SK-N-SH (cell line): ENCODE data around the gene MPC2. TPM values are rescaled to one million over a fixed set of nuclear protein-coding genes. Genes with fewer than 3 reads are reported as not detected.
A peak's percentile ranks its signal among the peaks of the same experiment; 100 is the strongest.

Experiments used
- CTCF ChIA-PET: fragments of 300-600, 350-600 bp; formaldehyde crosslinking; extraction: SDS; loops from one replicate; lab custom pipeline; 2021; lab: Yijun Ruan, JAX
- POLR2A ChIA-PET: fragments of 350-600 bp; sonication (Branson Sonifier 250); formaldehyde crosslinking; extraction: SDS; loops from one replicate; lab custom pipeline; 2020; ENCODE audit warnings: antibody characterized with exemption, inconsistent platforms; lab: Yijun Ruan, JAX
- DNase-seq: peaks from one replicate; pipeline ENCODE4 v3.0.0; 2012
- H2AFZ ChIP-seq: fragments of 200-600 bp; sonication (generic); 2 replicates; pipeline ENCODE4 v1.8.1; 2016; ENCODE audit warnings: antibody characterized with exemption, mild to moderate bottlenecking, low read depth
- H3F3A ChIP-seq: fragments of 200-600 bp; sonication (generic); replicated peaks from 2 replicates; pipeline ENCODE3; 2016; ENCODE audit warnings: antibody characterized with exemption, mild to moderate bottlenecking; ENCODE audit not compliant: insufficient read depth
- H3K27ac ChIP-seq, 2 experiments: fragments of 200-500 bp in 1 of 2; fragments of 200-600 bp in 1 of 2; sonication (Bioruptor generic) in 1 of 2; sonication (generic), shearing (Covaris generic) in 1 of 2; 2 replicates each; pipeline versions ENCODE4 v1.5.1 to v1.6.1; 2014 to 2016; ENCODE audit warnings: low read depth in 2 of 2, inconsistent platforms in 1 of 2, low read length in 1 of 2, mild to moderate bottlenecking in 1 of 2, mixed read lengths in 1 of 2
- H3K27me3 ChIP-seq: fragments of 200-600 bp; sonication (generic), shearing (Covaris generic); 2 replicates; pipeline ENCODE4 v1.6.1; 2016; ENCODE audit warnings: mixed run types; ENCODE audit not compliant: insufficient read depth
- H3K36me3 ChIP-seq, 2 experiments: fragments of 200-500 bp in 1 of 2; fragments of 200-600 bp in 1 of 2; sonication (Bioruptor generic) in 1 of 2; sonication (generic) in 1 of 2; replicated peaks in 1 of 2; 2 replicates each; pipeline versions ENCODE3 to v1.5.1; 2014 to 2016; ENCODE audit warnings: low read length in 1 of 2, mild to moderate bottlenecking in 1 of 2; ENCODE audit not compliant: insufficient read depth in 2 of 2, control insufficient read depth in 1 of 2
- H3K4me1 ChIP-seq, 2 experiments: fragments of 200-500 bp in 1 of 2; fragments of 200-600 bp in 1 of 2; sonication (Bioruptor generic) in 1 of 2; sonication (generic), shearing (Covaris generic) in 1 of 2; 2 replicates each; pipeline versions ENCODE4 v1.5.1 to v1.6.1; 2014 to 2016; ENCODE audit warnings: low read depth in 1 of 2, low read length in 1 of 2, mixed run types in 1 of 2; ENCODE audit not compliant: insufficient read depth in 2 of 2, control insufficient read depth in 1 of 2
- H3K4me2 ChIP-seq: fragments of 200-600 bp; sonication (generic), shearing (Covaris generic); 2 replicates; pipeline ENCODE4 v1.6.1; 2017; ENCODE audit warnings: mixed run types
- H3K4me3 ChIP-seq, 2 experiments: fragments of 200-500 bp in 1 of 2; fragments of 200-600 bp in 1 of 2; sonication (Bioruptor generic) in 1 of 2; sonication (generic), shearing (Covaris generic) in 1 of 2; 2 replicates each; pipeline versions ENCODE4 v1.5.1 to v1.8.1; 2014 to 2016; ENCODE audit warnings: low read depth in 2 of 2, inconsistent platforms in 1 of 2, low read length in 1 of 2, mild to moderate bottlenecking in 1 of 2, mixed read lengths in 1 of 2, moderate library complexity in 1 of 2
- H3K79me2 ChIP-seq: fragments of 200-600 bp; sonication (generic); 2 replicates; pipeline ENCODE4 v1.8.1; 2017; ENCODE audit warnings: mild to moderate bottlenecking; ENCODE audit not compliant: insufficient read depth
- H3K9ac ChIP-seq: fragments of 200-600 bp; sonication (generic); 2 replicates; pipeline ENCODE4 v1.6.1; 2017; ENCODE audit warnings: mixed run types
- H3K9me2 ChIP-seq: fragments of 200-600 bp; sonication (generic); 2 replicates; pipeline ENCODE4 v1.6.1; 2017; ENCODE audit warnings: mixed run types
- H3K9me3 ChIP-seq: fragments of 200-600 bp; sonication (generic); 2 replicates; pipeline ENCODE4 v1.6.1; 2017; ENCODE audit warnings: mixed run types, mild to moderate bottlenecking, moderate library complexity
- H4K20me1 ChIP-seq: fragments of 200-600 bp; sonication (generic); 2 replicates; pipeline ENCODE4 v1.6.1; 2017; ENCODE audit warnings: mild to moderate bottlenecking, mixed run types; ENCODE audit not compliant: insufficient read depth
- CHD2 ChIP-seq: fragments of 150-350 bp; IDR thresholded peaks from 2 replicates; pipeline ENCODE4 v1.6.1; 2018; ENCODE audit warnings: low read length; ENCODE audit not compliant: partially characterized antibody
- CTCF ChIP-seq: fragments of 200-600 bp; sonication (generic); IDR thresholded peaks from 2 replicates; pipeline ENCODE4 v1.6.1; 2017; ENCODE audit warnings: antibody characterized with exemption, mild to moderate bottlenecking, moderate library complexity
- EP300 ChIP-seq, 2 experiments: IDR thresholded peaks; 2 replicates each; pipeline versions ENCODE4 v1.4.0 to v1.6.1; 2012; ENCODE audit warnings: borderline replicate concordance in 1 of 2, low read depth in 1 of 2, low read length in 1 of 2
- EZH2phosphoT487 ChIP-seq: fragments of 200-600 bp; sonication (generic); IDR thresholded peaks from 2 replicates; pipeline ENCODE4 v1.6.1; 2017; ENCODE audit warnings: low read depth, mixed run types, mild to moderate bottlenecking, antibody characterized with exemption, moderate library complexity, borderline replicate concordance
- FOSL2 ChIP-seq: IDR thresholded peaks from 2 replicates; pipeline ENCODE4 v1.4.0; 2012; ENCODE audit warnings: low read depth, mild to moderate bottlenecking, moderate library complexity, borderline replicate concordance
- FOXJ3 ChIP-seq: sonication (generic); formaldehyde crosslinking; IDR thresholded peaks from 2 replicates; pipeline ENCODE4 v1.5.1; 2020; ENCODE audit warnings: mild to moderate bottlenecking, missing genetic modification reagents
- GATA2 ChIP-seq: sonication (generic); formaldehyde crosslinking; IDR thresholded peaks from 2 replicates; pipeline ENCODE4 v1.5.0; 2020; ENCODE audit warnings: mild to moderate bottlenecking, missing genetic modification reagents
- JUND ChIP-seq: IDR thresholded peaks from 2 replicates; pipeline ENCODE4 v1.4.0; 2012
- MAX ChIP-seq: IDR thresholded peaks from 2 replicates; pipeline ENCODE4 v1.4.0; 2012; ENCODE audit warnings: low read depth
- MEF2A ChIP-seq: IDR thresholded peaks from 2 replicates; pipeline ENCODE4 v1.4.0; 2012; ENCODE audit warnings: low read depth, borderline replicate concordance
- MXI1 ChIP-seq: IDR thresholded peaks from 2 replicates; pipeline ENCODE4 v1.6.1; 2012; ENCODE audit warnings: mild to moderate bottlenecking, low read depth, low read length, improper control_type of control experiment
- NFIC ChIP-seq: IDR thresholded peaks from 2 replicates; pipeline ENCODE4 v1.4.0; 2012; ENCODE audit warnings: borderline replicate concordance
- NRF1 ChIP-seq: IDR thresholded peaks from 2 replicates; pipeline ENCODE4 v1.6.1; 2012; ENCODE audit warnings: low read depth, mild to moderate bottlenecking, low read length
- RAD21 ChIP-seq: IDR thresholded peaks from 2 replicates; pipeline ENCODE4 v1.6.1; 2012; ENCODE audit warnings: mild to moderate bottlenecking, low read length
- RCOR1 ChIP-seq: fragments of 150-350 bp; IDR thresholded peaks from 2 replicates; pipeline ENCODE4 v1.6.1; 2017; ENCODE audit warnings: antibody characterized with exemption, low read length
- RFX5 ChIP-seq: IDR thresholded peaks from 2 replicates; pipeline ENCODE4 v1.6.1; 2012; ENCODE audit warnings: mild to moderate bottlenecking, improper control_type of control experiment, low read length
- SMC3 ChIP-seq: IDR thresholded peaks from 2 replicates; pipeline ENCODE4 v1.6.1; 2012; ENCODE audit warnings: low read depth, low read length, improper control_type of control experiment
- TAF1 ChIP-seq: IDR thresholded peaks from 2 replicates; pipeline ENCODE4 v1.6.1; 2012; ENCODE audit warnings: low read depth, mild to moderate bottlenecking, low read length, moderate library complexity, borderline replicate concordance
- TCF12 ChIP-seq: IDR thresholded peaks from 2 replicates; pipeline ENCODE4 v1.4.0; 2012
- TEAD4 ChIP-seq: IDR thresholded peaks from 2 replicates; pipeline ENCODE4 v1.4.0; 2012; ENCODE audit warnings: mild to moderate bottlenecking, borderline replicate concordance; ENCODE audit not compliant: insufficient read depth
- USF2 ChIP-seq: fragments of 150-350 bp; IDR thresholded peaks from 2 replicates; pipeline ENCODE4 v1.6.1; 2017; ENCODE audit warnings: antibody characterized with exemption, low read length, low read depth, borderline replicate concordance
- WGBS: methylation state at CpG from one replicate; pipeline ENCODE4 v1.1.6; 2017; ENCODE audit warnings: low lambda C conversion rate; 5-methylcytosine and 5-hydroxymethylcytosine counted together
- polyA plus RNA-seq, 3 experiments: library from polyadenylated mRNA; depleted of rRNA; stranded (reverse); fragments of >200 nt; gene quantifications; 2 replicates each; pipeline ENCODE4 v1.2.3, GENCODE V29; 2012
- TF ChIP-seq, protein P1 (sequence below): IDR thresholded peaks from 2 replicates; pipeline ENCODE4; 2012
- TF ChIP-seq, protein P2 (sequence below): fragments of 150-350 bp; IDR thresholded peaks from 2 replicates; pipeline ENCODE4 v1.6.1; 2016; ENCODE audit warnings: mild to moderate bottlenecking, low read depth, low read length
- TF ChIP-seq, protein P3 (sequence below): IDR thresholded peaks from 2 replicates; pipeline ENCODE4 v1.4.0; 2012; ENCODE audit warnings: low read depth, borderline replicate concordance

Gene MPC2
- polyA plus RNA-seq, 1 of the 3 experiments (the other 2 are of a cell fraction): 15.9 TPM

GRCh38 chr1:167936068-167936929 is 573 bp downstream of the MPC2 start, which contains the start of gene DCAF6:
Gene DCAF6, plus strand, starts transcription at chr1:167936683. Its CDS starts 229 bp downstream, at chr1:167936912.
- no peaks in the 10 kb centered on the region for H3K27me3 ChIP-seq
- H3K4me3 ChIP-seq: peak within 1 kb of the TSS; percentile 71 to 81
- POLR2A ChIA-PET: interaction anchor here (1.0 to 1.3 kb wide), 3 partner anchors 200 to 214 kb away, joined by 3 read pairs; partner anchors contain the start of gene MPZL1
- H3K27ac ChIP-seq: peak within 1 kb of the TSS; percentile 94 to 100
- H2AFZ ChIP-seq: peak within 1 kb of the TSS; percentile 69
- peaks cover 8 to 27% of the 10 kb centered on the region in 2 experiments; a peak in 3 of 4 replicates for H3K4me1 ChIP-seq
- under 1% methylated on average over 35 of the region's 58 CpGs for WGBS
- peak within 1 kb of the TSS; percentile 89 for H3K4me2 ChIP-seq
- CTCF ChIA-PET: interaction anchor here (0.6 to 1.1 kb wide), 7 partner anchors 15 to 163 kb away, joined by 3 to 5 read pairs (median 3); no protein-coding TSS in a partner anchor
- no peaks in the 10 kb centered on the region for H3K9me3 ChIP-seq
- no peaks in the 10 kb centered on the region for H3K9me2 ChIP-seq
- no peaks in the 10 kb centered on the region for H3K36me3 ChIP-seq
- peaks cover 34% of the 10 kb centered on the region for H4K20me1 ChIP-seq
- H3K9ac ChIP-seq: peak within 1 kb of the TSS; percentile 94
- H3F3A ChIP-seq: peaks cover 10% of the 10 kb centered on the region
- peaks cover 87% of the 10 kb centered on the region for H3K79me2 ChIP-seq
- peak; percentile 97 for DNase-seq
- TF ChIP-seq, protein P1, sequence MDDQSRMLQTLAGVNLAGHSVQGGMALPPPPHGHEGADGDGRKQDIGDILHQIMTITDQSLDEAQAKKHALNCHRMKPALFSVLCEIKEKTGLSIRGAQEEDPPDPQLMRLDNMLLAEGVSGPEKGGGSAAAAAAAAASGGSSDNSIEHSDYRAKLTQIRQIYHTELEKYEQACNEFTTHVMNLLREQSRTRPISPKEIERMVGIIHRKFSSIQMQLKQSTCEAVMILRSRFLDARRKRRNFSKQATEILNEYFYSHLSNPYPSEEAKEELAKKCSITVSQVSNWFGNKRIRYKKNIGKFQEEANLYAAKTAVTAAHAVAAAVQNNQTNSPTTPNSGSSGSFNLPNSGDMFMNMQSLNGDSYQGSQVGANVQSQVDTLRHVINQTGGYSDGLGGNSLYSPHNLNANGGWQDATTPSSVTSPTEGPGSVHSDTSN: no peak
- TF ChIP-seq SMC3: no peak
- no peak for TF ChIP-seq TEAD4
- no peak for TF ChIP-seq FOXJ3 (CRISPR knock-in tag)
- TF ChIP-seq NFIC: peak; percentile 35
- no peak for TF ChIP-seq EZH2phosphoT487
- TF ChIP-seq, protein P2, sequence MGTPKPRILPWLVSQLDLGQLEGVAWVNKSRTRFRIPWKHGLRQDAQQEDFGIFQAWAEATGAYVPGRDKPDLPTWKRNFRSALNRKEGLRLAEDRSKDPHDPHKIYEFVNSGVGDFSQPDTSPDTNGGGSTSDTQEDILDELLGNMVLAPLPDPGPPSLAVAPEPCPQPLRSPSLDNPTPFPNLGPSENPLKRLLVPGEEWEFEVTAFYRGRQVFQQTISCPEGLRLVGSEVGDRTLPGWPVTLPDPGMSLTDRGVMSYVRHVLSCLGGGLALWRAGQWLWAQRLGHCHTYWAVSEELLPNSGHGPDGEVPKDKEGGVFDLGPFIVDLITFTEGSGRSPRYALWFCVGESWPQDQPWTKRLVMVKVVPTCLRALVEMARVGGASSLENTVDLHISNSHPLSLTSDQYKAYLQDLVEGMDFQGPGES: no peak
- peak; percentile 99 for TF ChIP-seq CHD2
- peak; percentile 68 for TF ChIP-seq MAX
- peak; percentile 65; the same call in 1 of the 2 replicates for TF ChIP-seq TAF1
- peak; percentile 32; the same call in 1 of the 2 replicates for TF ChIP-seq RFX5
- TF ChIP-seq USF2: no peak
- no peak for TF ChIP-seq GATA2 (CRISPR knock-in tag)
- no peak for TF ChIP-seq MEF2A
- TF ChIP-seq NRF1: peak; percentile 97
- no peak for TF ChIP-seq JUND
- no peak for TF ChIP-seq FOSL2
- no peak for TF ChIP-seq RAD21
- no peak; a peak in 1 of 4 replicates for TF ChIP-seq EP300 (IDR thresholded peaks at IDR 0.05; ENCODE audit: borderline replicate concordance in 1 of 2, low read depth in 1 of 2, low read length in 1 of 2)
- no peak for TF ChIP-seq CTCF
- peak; percentile 66; the same call in 1 of the 2 replicates for TF ChIP-seq MXI1
- peak; percentile 69 for TF ChIP-seq RCOR1
- 0 out of 2 replicates have a peak, but pooled peaks have one; percentile 2 for TF ChIP-seq TCF12
- TF ChIP-seq, protein P3, sequence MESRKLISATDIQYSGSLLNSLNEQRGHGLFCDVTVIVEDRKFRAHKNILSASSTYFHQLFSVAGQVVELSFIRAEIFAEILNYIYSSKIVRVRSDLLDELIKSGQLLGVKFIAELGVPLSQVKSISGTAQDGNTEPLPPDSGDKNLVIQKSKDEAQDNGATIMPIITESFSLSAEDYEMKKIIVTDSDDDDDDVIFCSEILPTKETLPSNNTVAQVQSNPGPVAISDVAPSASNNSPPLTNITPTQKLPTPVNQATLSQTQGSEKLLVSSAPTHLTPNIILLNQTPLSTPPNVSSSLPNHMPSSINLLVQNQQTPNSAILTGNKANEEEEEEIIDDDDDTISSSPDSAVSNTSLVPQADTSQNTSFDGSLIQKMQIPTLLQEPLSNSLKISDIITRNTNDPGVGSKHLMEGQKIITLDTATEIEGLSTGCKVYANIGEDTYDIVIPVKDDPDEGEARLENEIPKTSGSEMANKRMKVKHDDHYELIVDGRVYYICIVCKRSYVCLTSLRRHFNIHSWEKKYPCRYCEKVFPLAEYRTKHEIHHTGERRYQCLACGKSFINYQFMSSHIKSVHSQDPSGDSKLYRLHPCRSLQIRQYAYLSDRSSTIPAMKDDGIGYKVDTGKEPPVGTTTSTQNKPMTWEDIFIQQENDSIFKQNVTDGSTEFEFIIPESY: peak; percentile 98
